Caki2 (cell line): Measurements from ENCODE around the gene OR9A2. TPM values are rescaled to one million over a fixed set of nuclear protein-coding genes. Genes with fewer than 3 reads are reported as not detected.

ENCODE experiments used
- DNase-seq: peaks from one replicate; pipeline ENCODE4 v3.0.0-alpha.2; 2015; ENCODE audit warnings: low read depth
- in situ Hi-C: cut with HindIII; loops from 2 replicates; pipeline ENCODE4 v1.10.0; 2016; ENCODE audit warnings: low sequenced_read_pairs, low pct_unique_long_range_greater_than_20kb, mixed read lengths
- total RNA-seq: library from RNA; depleted of rRNA; stranded (reverse); fragments of >200 nt; shearing (Covaris generic); gene quantifications from 2 replicates; pipeline ENCODE4 v1.2.3, GENCODE V29; 2014; ENCODE audit warnings: low replicate concordance

OR9A2 gene
- total RNA-seq, 1 experiment from 2014 or later: not detected

GRCh38 chr7:143038635-143039034 lies 11.7 kb upstream of the OR9A2 start:
- DNase-seq: no peak
- in situ Hi-C loops: no loop called here

DNA sequence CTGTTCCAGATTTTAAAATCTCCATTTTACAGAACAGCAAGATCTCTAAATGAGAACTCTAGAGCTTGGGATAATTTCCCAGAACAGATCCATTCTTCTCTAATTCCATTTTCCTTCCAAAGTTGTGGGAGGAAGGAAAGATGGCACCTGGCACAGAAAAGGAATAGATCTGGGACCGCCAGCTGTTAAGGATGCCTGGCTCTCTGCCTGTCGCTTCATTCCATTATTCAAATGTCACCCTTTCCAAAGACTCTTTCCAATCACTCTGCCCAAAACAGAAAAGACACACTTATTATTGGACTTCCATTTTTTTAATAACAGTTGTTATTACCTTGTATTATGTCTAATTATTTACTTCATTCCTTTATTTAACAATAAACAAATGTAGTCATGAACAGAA lies 751 bp upstream of the OR9A2 start:
- in situ Hi-C loops: no loop called here
- DNase-seq: no peak

DNA sequence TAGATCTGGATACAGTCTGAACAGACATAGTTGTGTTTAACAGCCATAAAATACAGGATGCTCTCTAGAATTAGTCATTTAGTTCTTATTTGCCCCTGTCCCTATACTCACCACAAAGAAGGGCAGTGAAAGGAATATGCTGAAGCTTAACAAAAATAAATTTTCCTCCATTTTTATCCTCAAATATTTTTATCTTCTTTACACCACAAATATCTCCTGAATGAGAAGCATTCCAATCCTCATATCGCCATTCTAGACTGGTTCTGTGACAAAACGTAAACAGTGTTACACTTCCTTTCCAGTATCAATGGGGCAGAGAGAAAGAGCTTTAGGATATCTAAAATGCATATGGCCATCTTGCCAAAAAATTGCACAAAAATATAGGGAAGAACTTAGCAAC lies 1.6 kb downstream of the OR9A2 start:
- in situ Hi-C loops: no loop called here
- DNase-seq: no peak

- DNase-seq: no peak
- in situ Hi-C loops: no loop called here
Measured at GRCh38 chr7:143023047-143023446, 3.9 kb downstream of the OR9A2 start.

- in situ Hi-C loops: no loop called here
- no peak for DNase-seq
Measured at GRCh38 chr7:143018931-143019330, 8.0 kb downstream of the OR9A2 start.

GRCh38 chr7:143016996-143017395 lies 9.9 kb downstream of the OR9A2 start:
- DNase-seq: no peak
- in situ Hi-C loops: no loop called here

DNA sequence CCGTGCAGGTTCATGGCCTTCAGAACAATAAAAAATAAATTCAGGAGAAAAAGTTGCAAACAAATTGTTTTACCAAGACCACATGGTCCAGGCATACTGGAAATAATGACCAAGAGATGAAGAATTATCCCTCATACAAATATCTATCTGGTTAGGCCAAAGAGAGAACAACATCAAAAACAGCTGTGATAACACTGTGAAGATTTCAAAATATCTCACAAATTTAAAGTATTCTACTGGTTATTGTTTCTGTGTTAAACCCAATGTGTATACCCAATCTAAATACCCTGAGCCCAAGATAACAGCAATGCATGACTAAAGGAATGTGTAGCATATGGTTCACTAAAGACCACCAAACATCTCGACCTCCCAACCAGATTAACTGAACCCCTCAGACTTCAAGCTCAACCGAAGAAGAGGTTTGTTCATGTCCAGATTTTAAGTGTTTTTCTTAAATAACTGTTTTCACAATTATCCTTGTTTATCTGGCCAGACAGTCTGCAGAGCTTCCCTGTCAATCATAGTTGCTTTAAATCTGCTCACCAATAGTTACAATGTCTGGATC lies 10.9 kb downstream of the OR9A2 start:
- in situ Hi-C loops: no loop called here

GRCh38 chr7:143015084-143015483 lies 11.8 kb downstream of the OR9A2 start:
- in situ Hi-C loops: no loop called here
- DNase-seq: no peak

More for the DNA sequence above, 10.9 kb downstream of the OR9A2 start:
- DNase-seq: no peak

DNA sequence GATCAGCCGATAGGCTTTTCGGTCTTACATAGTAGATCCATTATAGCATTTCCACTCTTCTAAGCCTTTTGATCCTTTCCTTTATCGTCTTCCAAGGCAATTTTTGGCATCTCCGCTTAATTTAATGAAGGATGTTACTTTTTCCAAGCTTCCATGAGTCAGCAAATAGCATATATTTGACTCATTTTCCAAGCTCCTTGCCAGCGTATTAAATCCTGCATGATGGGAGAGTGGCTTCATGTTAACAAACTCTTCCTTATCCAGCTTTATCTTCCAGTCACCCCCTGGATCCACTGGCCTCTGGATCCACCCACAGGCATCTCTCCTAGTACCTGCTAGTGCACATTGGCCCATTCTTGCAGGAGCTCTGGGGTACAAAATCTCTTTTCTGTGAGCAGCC lies 13.0 kb downstream of the OR9A2 start:
- in situ Hi-C loops: no loop called here
- no peak for DNase-seq

- in situ Hi-C loops: no loop called here
Measured at GRCh38 chr7:143013473-143013872, 13.5 kb downstream of the OR9A2 start.

DNA sequence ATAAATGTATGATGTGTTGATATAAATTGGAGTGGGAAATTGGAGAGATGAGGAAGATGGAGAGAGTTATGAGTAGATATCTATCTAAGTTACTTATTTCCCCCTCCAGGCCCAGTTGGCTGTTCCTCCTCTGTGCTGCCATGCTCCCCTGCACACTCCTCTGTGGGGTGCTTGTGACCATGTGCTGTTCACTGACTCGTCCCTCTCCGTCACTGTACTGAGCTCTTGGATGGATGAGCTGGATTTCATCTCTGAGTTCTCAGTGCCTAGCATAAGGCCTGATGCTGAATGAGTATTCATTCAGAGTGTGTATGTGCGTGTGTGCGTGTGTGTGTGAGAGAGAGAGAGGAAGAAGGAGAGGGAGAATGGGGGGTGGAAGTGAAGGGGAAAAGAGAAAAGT lies 14.5 kb downstream of the OR9A2 start:
- in situ Hi-C loops: no loop called here
- DNase-seq: no peak

More at GRCh38 chr7:143013473-143013872, 13.5 kb downstream of the OR9A2 start:
- DNase-seq: no peak

DNA sequence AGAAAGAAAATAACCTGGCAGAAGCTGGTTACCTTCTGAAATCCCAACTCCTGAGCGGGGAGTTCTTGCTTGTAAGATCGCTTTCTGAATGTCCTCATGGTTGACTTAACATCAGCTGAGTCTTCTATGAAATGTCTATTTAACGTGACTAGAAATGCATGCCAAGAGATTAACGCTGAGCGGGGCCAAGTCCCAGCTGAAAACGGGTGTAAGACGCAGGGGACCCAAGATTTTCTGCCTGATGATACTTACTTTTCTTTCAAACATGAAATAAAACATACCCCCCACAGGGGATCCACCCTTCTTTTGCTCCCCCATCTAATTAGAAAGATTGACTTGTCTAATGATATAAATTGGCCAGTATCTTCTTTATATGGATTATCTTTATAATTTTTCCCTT lies 14.9 kb downstream of the OR9A2 start:
- DNase-seq: no peak
- in situ Hi-C loops: no loop called here

GRCh38 chr7:143008007-143008901 lies 18.7 kb downstream of the OR9A2 start:
- DNase-seq: peak; percentile 42
- in situ Hi-C loops: no loop called here

DNA sequence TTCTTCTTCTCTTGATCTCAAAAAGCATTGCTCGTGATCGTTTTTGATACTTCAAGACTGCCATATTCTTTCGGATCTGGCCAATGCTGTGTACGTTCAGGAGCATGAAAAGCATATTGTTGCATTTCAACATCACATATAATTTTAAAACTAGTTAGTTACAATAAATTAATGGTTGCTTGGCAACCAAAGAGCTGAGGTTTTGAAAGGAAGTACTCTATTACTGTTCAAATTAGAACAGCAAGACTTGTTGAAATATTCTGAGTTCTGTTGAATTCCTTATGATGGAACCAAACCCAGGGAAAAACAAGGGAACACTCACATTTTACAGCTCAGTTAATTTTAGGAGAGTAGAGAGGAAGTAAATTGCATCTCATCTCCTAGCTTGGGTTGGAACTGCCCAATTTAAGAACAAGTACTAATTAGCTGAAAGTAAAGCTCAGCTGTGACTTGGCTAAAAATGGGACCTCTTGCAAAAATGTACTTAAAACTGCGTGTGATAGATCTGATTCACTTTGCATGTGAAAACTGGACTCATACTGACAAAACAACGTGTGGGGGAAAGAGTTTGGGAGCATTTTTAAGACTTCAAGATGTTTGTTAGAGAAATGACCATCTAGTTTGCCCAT lies 21.2 kb downstream of the OR9A2 start:
- no peak for DNase-seq
- in situ Hi-C loops: no loop called here

- DNase-seq: peak; percentile 30
- in situ Hi-C loops: no loop called here
Measured at GRCh38 chr7:143003393-143004051, 23.4 kb downstream of the OR9A2 start.

DNA sequence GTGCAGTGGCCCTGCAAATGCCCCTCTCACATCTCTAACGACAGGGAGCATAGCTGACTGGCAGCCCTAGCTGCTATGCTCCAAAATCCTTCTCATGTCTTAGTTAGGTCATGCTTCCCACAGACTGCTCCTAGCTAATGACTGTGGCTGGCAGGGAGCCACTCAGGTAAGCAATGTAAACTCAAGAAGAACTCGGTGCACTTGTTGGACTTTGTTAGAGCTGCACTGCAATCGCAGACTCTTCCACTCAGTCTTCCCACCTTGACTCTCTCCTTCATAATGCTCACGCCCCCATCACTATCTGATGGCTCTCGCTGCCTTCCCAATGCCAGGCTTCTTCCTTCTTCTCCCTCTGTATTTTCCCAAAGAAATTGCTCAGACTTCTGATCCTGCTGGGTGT lies 24.0 kb downstream of the OR9A2 start:
- no peak for DNase-seq
- in situ Hi-C loops: no loop called here

- in situ Hi-C loops: no loop called here
- DNase-seq: no peak
Measured at GRCh38 chr7:143002106-143002505, 24.8 kb downstream of the OR9A2 start.

DNA sequence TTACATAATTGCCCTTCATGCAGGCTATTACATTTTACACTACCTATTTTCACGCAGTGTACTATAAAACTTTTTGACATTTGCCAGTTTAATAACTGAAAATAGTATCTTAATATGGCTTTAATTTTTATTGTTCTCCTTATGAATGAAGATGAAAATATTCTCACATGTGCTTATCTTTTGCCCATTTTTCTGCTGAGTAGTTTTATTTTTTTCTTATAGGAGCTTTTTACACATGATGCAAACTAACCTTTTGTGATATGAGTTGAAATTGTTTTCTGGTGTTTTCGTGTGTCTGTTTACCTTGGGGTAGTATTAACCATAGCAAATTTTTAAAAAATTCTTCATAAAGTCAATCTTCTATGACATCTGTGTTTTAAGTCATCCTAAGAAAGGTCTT lies 26.3 kb downstream of the OR9A2 start:
- no peak for DNase-seq
- in situ Hi-C loops: no loop called here

DNA sequence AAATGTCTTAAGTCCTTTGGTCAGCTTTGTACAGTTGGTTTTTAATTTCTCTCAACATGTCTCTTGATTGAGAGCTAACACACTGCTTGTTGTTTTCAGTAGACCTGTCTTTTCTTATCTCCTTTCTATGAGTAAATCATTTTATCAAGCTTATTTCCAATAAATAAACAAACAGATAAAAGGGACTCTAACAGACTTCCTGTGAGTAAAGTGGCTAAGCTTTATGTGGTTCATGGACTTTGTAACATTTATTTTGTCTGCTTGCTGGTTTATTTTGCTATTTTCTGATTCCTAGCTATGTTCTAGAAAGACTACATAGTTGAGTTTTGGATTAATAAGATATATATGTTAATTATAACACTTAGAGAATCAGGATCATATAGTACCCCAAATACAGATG lies 27.1 kb downstream of the OR9A2 start:
- in situ Hi-C loops: no loop called here

More for the DNA sequence above, 27.1 kb downstream of the OR9A2 start:
- no peak for DNase-seq
